ENCODE measurements around the gene NEURL2. TPM values are rescaled to one million over a fixed set of nuclear protein-coding genes. Genes with fewer than 3 reads are reported as not detected.

NEURL2 gene
- total and polyA plus RNA-seq, 10 of the 15 experiments (the other 5 are each of a cell fraction or from before 2014, with no cell fraction given): 0.53 to 7.0 (median 2.7) TPM

- TF ChIP-seq USF2 (IDR thresholded peaks at IDR 0.05; ENCODE audit: borderline replicate concordance, low read depth, low read length) (no peak), RB1 (IDR thresholded peaks at IDR 0.05; ENCODE audit: borderline replicate concordance) (no peak), STAT3 (IDR thresholded peaks at IDR 0.05; ENCODE audit: low read depth, low read length) (no peak), ZNF207 (IDR thresholded peaks at IDR 0.05; ENCODE audit: borderline replicate concordance) (no peak), EED (IDR thresholded peaks at IDR 0.05; ENCODE audit: low read depth) (no peak), TCF12 (IDR thresholded peaks at IDR 0.05; ENCODE audit: low read depth, low read length) (no peak), YBX1 (IDR thresholded peaks at IDR 0.05) (no peak), ZBTB11 (CRISPR knock-in tag; IDR thresholded peaks at IDR 0.05) (no peak), DPF2 (IDR thresholded peaks at IDR 0.05) (no peak), CEBPB (IDR thresholded peaks at IDR 0.05; ENCODE audit: borderline replicate concordance in 1 of 2, low read depth in 2 of 2, low read length in 2 of 2) (no peak), SRF (IDR thresholded peaks at IDR 0.05; ENCODE audit: low read depth in 2 of 2, low read length in 2 of 2) (no peak), RELA (IDR thresholded peaks at IDR 0.05; ENCODE audit: borderline replicate concordance, partially characterized antibody) (no peak), SMC3 (IDR thresholded peaks at IDR 0.05; ENCODE audit: borderline replicate concordance, low read length) (no peak), RELB (IDR thresholded peaks at IDR 0.05; ENCODE audit: low read depth) (peak; percentile 42; the same call in 1 of the 2 replicates), NKRF (conservative IDR thresholded peaks at IDR 0.05) (no peak), ZNF217 (IDR thresholded peaks at IDR 0.05) (no peak), JUND (IDR thresholded peaks at IDR 0.05; ENCODE audit: low read depth, low read length) (no peak), MTA2 (IDR thresholded peaks at IDR 0.05; ENCODE audit: low read depth) (no peak), NFIC (IDR thresholded peaks at IDR 0.05; ENCODE audit: low read depth, low read length) (no peak), IRF4 (IDR thresholded peaks at IDR 0.05; ENCODE audit: low read depth, low read length) (no peak), CREB1 (IDR thresholded peaks at IDR 0.05; ENCODE audit: low read depth) (no peak; the same call in 1 of the 2 replicates), CBX5 (IDR thresholded peaks at IDR 0.05; ENCODE audit: low read depth) (no peak)
Observed at GRCh38 chr20:45934046-45934585, 43.1 kb upstream of the NEURL2 start (continued).
